NCI-H146 treated with DMSO at 0.1 percent for 48 hours (cell line): Measurements from ENCODE around the gene SFTPA2.
"Not testable (repeated sequence)": the region's sequence is repeated elsewhere in the genome, so short reads cannot be mapped to it uniquely, and the experiment has no call there.

Experiments used
- DNase-seq: peaks from one replicate; lab custom pipeline; 2025; ENCODE audit not compliant: unreplicated experiment; lab: John Stamatoyannopoulos, UW

Gene SFTPA2

GRCh38 chr10:79561257-79561656, 1.1 kb upstream of the SFTPA2 start:
- DNase-seq, result no peak

GRCh38 chr10:79559726-79560125, 481 bp downstream of the SFTPA2 start:
- no peak for DNase-seq

GRCh38 chr10:79556961-79557360, 3.2 kb downstream of the SFTPA2 start:
- DNase-seq, result not testable (repeated sequence)

GRCh38 chr10:79555354-79556309, 4.6 kb downstream of the SFTPA2 start:
- DNase-seq, result no peak

GRCh38 chr10:79552143-79552542, 8.1 kb downstream of the SFTPA2 start:
- DNase-seq, result no peak

GRCh38 chr10:79547973-79548372, 12.2 kb downstream of the SFTPA2 start:
- no peak for DNase-seq

- peak; percentile 52 for DNase-seq
Measured at GRCh38 chr10:79547128-79547527, 13.1 kb downstream of the SFTPA2 start.

GRCh38 chr10:79544926-79545659, 15.1 kb downstream of the SFTPA2 start:
- not testable (repeated sequence) for DNase-seq

GRCh38 chr10:79544408-79544807, 15.8 kb downstream of the SFTPA2 start:
- DNase-seq, result not testable (repeated sequence)

- no peak for DNase-seq
Measured at GRCh38 chr10:79542626-79543025, 17.6 kb downstream of the SFTPA2 start.

GRCh38 chr10:79540930-79541329, 19.3 kb downstream of the SFTPA2 start:
- DNase-seq, result not testable (repeated sequence)

GRCh38 chr10:79538311-79538710, 21.9 kb downstream of the SFTPA2 start:
- not testable (repeated sequence) for DNase-seq

GRCh38 chr10:79533903-79534175, 26.4 kb downstream of the SFTPA2 start:
- DNase-seq, result not testable (repeated sequence)

- not testable (repeated sequence) for DNase-seq
Measured at GRCh38 chr10:79533142-79533902, 26.9 kb downstream of the SFTPA2 start.

- DNase-seq, result not testable (repeated sequence)
Measured at GRCh38 chr10:79528261-79528660, 31.9 kb downstream of the SFTPA2 start.

GRCh38 chr10:79525049-79525710, 35.0 kb downstream of the SFTPA2 start:
- DNase-seq, result not testable (repeated sequence)

GRCh38 chr10:79523157-79523853, 36.9 kb downstream of the SFTPA2 start:
- not testable (repeated sequence) for DNase-seq

- not testable (repeated sequence) for DNase-seq
Measured at GRCh38 chr10:79522464-79522863, 37.7 kb downstream of the SFTPA2 start.

- DNase-seq, result not testable (repeated sequence)
Measured at GRCh38 chr10:79521751-79522150, 38.5 kb downstream of the SFTPA2 start.

GRCh38 chr10:79517567-79517966, 42.6 kb downstream of the SFTPA2 start:
- DNase-seq, result not testable (repeated sequence)
